ENCODE data around the gene MAML3.

DNA sequence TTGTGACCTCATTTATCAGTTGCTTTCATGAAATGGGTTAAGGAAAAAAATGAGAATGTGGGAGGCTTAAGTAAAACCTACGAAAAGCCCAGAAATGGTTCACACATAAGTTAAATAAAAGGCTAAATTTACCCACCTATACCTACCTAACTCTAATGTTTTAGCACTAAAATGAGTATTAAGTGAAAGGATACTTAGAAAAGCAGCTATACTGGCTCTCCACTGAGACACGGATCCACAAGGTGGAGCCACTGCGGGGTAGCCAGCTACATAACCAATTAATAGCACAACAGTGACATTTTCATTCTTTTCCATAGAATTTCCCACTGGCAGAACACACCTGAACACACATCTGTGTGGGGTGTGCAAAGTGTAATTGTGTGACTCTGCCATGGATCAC lies 101.9 kb downstream of the MAML3 start:
- TF ChIP-seq EP300 (IDR thresholded peaks at IDR 0.05; ENCODE audit: borderline replicate concordance) (no peak), TCF12 (IDR thresholded peaks at IDR 0.05; ENCODE audit: low read depth) (no peak), RAD21 (IDR thresholded peaks at IDR 0.05; ENCODE audit: low read depth) (peak; percentile 50), CEBPB (IDR thresholded peaks at IDR 0.05) (no peak), TEAD4 (IDR thresholded peaks at IDR 0.05) (no peak), MAX (IDR thresholded peaks at IDR 0.05) (no peak), TAF1 (IDR thresholded peaks at IDR 0.05; ENCODE audit: low read depth) (no peak), CREB1 (IDR thresholded peaks at IDR 0.05; ENCODE audit: low read depth) (no peak), YY1 (IDR thresholded peaks at IDR 0.05; ENCODE audit: low read depth) (no peak)
- TF ChIP-seq, protein P1, sequence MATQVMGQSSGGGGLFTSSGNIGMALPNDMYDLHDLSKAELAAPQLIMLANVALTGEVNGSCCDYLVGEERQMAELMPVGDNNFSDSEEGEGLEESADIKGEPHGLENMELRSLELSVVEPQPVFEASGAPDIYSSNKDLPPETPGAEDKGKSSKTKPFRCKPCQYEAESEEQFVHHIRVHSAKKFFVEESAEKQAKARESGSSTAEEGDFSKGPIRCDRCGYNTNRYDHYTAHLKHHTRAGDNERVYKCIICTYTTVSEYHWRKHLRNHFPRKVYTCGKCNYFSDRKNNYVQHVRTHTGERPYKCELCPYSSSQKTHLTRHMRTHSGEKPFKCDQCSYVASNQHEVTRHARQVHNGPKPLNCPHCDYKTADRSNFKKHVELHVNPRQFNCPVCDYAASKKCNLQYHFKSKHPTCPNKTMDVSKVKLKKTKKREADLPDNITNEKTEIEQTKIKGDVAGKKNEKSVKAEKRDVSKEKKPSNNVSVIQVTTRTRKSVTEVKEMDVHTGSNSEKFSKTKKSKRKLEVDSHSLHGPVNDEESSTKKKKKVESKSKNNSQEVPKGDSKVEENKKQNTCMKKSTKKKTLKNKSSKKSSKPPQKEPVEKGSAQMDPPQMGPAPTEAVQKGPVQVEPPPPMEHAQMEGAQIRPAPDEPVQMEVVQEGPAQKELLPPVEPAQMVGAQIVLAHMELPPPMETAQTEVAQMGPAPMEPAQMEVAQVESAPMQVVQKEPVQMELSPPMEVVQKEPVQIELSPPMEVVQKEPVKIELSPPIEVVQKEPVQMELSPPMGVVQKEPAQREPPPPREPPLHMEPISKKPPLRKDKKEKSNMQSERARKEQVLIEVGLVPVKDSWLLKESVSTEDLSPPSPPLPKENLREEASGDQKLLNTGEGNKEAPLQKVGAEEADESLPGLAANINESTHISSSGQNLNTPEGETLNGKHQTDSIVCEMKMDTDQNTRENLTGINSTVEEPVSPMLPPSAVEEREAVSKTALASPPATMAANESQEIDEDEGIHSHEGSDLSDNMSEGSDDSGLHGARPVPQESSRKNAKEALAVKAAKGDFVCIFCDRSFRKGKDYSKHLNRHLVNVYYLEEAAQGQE (IDR thresholded peaks at IDR 0.05; ENCODE audit: low read depth), result no peak
- TF ChIP-seq, protein P2, sequence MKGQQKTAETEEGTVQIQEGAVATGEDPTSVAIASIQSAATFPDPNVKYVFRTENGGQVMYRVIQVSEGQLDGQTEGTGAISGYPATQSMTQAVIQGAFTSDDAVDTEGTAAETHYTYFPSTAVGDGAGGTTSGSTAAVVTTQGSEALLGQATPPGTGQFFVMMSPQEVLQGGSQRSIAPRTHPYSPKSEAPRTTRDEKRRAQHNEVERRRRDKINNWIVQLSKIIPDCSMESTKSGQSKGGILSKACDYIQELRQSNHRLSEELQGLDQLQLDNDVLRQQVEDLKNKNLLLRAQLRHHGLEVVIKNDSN (IDR thresholded peaks at IDR 0.05), result no peak

Data from Ishikawa (cell line).